Smooth muscle cell (in vitro differentiated cells): ENCODE results near the gene SDE2. TPM values are rescaled to one million over a fixed set of nuclear protein-coding genes. Genes with fewer than 3 reads are reported as not detected.

Source experiments
- DNase-seq: peaks from one replicate; lab custom pipeline; 2025; ENCODE audit not compliant: unreplicated experiment; lab: John Stamatoyannopoulos, UW
- H2AFZ ChIP-seq: fragments of 200-600 bp; sonication (generic); 2 replicates; pipeline ENCODE4 v1.6.0; 2016; ENCODE audit warnings: antibody characterized with exemption, low read depth, mild to moderate bottlenecking
- H3F3A ChIP-seq: fragments of 200-600 bp; sonication (generic); 2 replicates; pipeline ENCODE4 v1.6.0; 2017; ENCODE audit warnings: antibody characterized with exemption, low read depth
- H3K27ac ChIP-seq: fragments of 200-600 bp; sonication (generic); 2 replicates; pipeline ENCODE4 v1.5.1; 2016; ENCODE audit warnings: low read depth, mild to moderate bottlenecking
- H3K27me3 ChIP-seq: fragments of 200-600 bp; sonication (generic); 2 replicates; pipeline ENCODE4 v1.6.1; 2016; ENCODE audit warnings: low read depth, mild to moderate bottlenecking
- H3K36me3 ChIP-seq: fragments of 200-600 bp; sonication (generic); 2 replicates; pipeline ENCODE4 v1.5.1; 2016; ENCODE audit warnings: low read depth
- H3K4me1 ChIP-seq: fragments of 200-600 bp; sonication (generic); 2 replicates; pipeline ENCODE4 v1.5.1; 2016; ENCODE audit warnings: low read depth
- H3K4me2 ChIP-seq: fragments of 200-600 bp; sonication (generic); 2 replicates; pipeline ENCODE4 v1.6.0; 2016; ENCODE audit warnings: mild to moderate bottlenecking
- H3K4me3 ChIP-seq: fragments of 200-600 bp; sonication (generic); 2 replicates; pipeline ENCODE4 v1.5.1; 2016; ENCODE audit warnings: mild to moderate bottlenecking
- H3K79me2 ChIP-seq: fragments of 200-600 bp; sonication (generic); 2 replicates; pipeline ENCODE4 v1.6.0; 2016; ENCODE audit warnings: low read depth, mild to moderate bottlenecking
- H3K9ac ChIP-seq: fragments of 200-600 bp; sonication (generic); 2 replicates; pipeline ENCODE4 v1.6.0; 2016; ENCODE audit warnings: low read depth
- H3K9me3 ChIP-seq: fragments of 200-600 bp; sonication (generic); replicated peaks from 2 replicates; pipeline ENCODE4 v1.5.1; 2016; ENCODE audit warnings: low read depth
- H4K20me1 ChIP-seq: fragments of 200-600 bp; sonication (generic); 2 replicates; pipeline ENCODE4 v1.6.0; 2016; ENCODE audit warnings: low read depth
- WGBS: methylation state at CpG from one replicate; pipeline ENCODE4 v1.1.7; 2016; ENCODE audit warnings: low lambda C conversion rate; 5-methylcytosine and 5-hydroxymethylcytosine counted together
- polyA plus RNA-seq: library from polyadenylated mRNA; unstranded; fragments of >200 nt; fragmentation: Nextera tagmentation; extraction: Ambion mirVana; gene quantifications from 2 replicates; pipeline ENCODE4 v1.2.1, GENCODE V29; 2016
- total RNA-seq: library from RNA; depleted of rRNA; stranded (reverse); fragments of >200 nt; gene quantifications from 2 replicates; pipeline ENCODE4 v1.2.3, GENCODE V29; 2014
- TF ChIP-seq, protein P1 (sequence below): fragments of 200-600 bp; sonication (generic); IDR thresholded peaks from 2 replicates; pipeline ENCODE4 v1.5.1; 2017; ENCODE audit warnings: borderline replicate concordance, mild to moderate bottlenecking, antibody characterized with exemption; ENCODE audit not compliant: insufficient read depth, poor library complexity, severe bottlenecking

Gene SDE2
- total RNA-seq (30.5 and 33.3 TPM in 2 replicates), polyA plus RNA-seq (15.1 and 20.2 TPM in 2 replicates)

GRCh38 chr1:225999227-225999911 is at the start of gene SDE2:
SDE2 (minus strand) TSS chr1:225999343; CDS start chr1:225999312, 31 bp downstream.
- peak within 1 kb of the TSS; percentile 53 for H2AFZ ChIP-seq
- H3K4me1 ChIP-seq: peaks cover 34% of the 10 kb centered on the region
- WGBS: 6% methylated on average over 34 of the region's 53 CpGs
- peaks cover 4% of the 10 kb centered on the region for H3K36me3 ChIP-seq
- peaks cover 47% of the 10 kb centered on the region for H3K79me2 ChIP-seq
- peak within 1 kb of the TSS; percentile 97 for H3K9ac ChIP-seq
- peaks cover 19% of the 10 kb centered on the region for H4K20me1 ChIP-seq
- H3K27ac ChIP-seq: peak within 1 kb of the TSS; percentile 90
- peak within 1 kb of the TSS; percentile 89 for H3K4me3 ChIP-seq
- peak within 1 kb of the TSS; percentile 94 for H3K4me2 ChIP-seq
- TF ChIP-seq, protein P1, sequence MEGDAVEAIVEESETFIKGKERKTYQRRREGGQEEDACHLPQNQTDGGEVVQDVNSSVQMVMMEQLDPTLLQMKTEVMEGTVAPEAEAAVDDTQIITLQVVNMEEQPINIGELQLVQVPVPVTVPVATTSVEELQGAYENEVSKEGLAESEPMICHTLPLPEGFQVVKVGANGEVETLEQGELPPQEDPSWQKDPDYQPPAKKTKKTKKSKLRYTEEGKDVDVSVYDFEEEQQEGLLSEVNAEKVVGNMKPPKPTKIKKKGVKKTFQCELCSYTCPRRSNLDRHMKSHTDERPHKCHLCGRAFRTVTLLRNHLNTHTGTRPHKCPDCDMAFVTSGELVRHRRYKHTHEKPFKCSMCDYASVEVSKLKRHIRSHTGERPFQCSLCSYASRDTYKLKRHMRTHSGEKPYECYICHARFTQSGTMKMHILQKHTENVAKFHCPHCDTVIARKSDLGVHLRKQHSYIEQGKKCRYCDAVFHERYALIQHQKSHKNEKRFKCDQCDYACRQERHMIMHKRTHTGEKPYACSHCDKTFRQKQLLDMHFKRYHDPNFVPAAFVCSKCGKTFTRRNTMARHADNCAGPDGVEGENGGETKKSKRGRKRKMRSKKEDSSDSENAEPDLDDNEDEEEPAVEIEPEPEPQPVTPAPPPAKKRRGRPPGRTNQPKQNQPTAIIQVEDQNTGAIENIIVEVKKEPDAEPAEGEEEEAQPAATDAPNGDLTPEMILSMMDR: no peak
- H3K9me3 ChIP-seq: no peaks in the 10 kb centered on the region
- DNase-seq: peak; percentile 98
- no peaks in the 10 kb centered on the region for H3K27me3 ChIP-seq
- H3F3A ChIP-seq: peaks cover 3% of the 10 kb centered on the region

DNA sequence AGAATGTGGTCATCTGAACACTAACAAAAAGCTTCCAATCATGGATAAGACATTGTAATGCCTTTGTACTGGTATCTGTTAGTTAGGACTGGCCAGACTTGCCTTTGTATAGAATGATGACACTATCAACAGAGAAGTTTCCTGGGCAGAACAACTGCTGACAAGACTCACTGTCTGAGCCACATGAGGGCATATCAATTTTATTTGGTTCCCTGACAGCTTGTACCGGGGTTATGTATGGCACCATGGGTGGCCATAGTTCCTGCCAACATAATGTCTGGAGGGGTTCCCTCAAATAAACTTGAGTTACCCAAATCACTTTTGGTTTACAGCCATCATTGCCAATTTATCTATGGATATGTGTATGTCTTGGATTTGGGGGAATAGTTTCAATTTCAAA is 49.7 kb upstream of the SDE2 start:
- Histone ChIP-seq H3K4me2 (no peak overlapping the region), H4K20me1 (no peaks in the 10 kb centered on the region), H3K4me3 (no peak overlapping the region), H2AFZ (no peak overlapping the region), H3K27ac (no peak overlapping the region), H3K79me2 (no peaks in the 10 kb centered on the region), H3K9me3 (no peaks in the 10 kb centered on the region), H3K36me3 (no peaks in the 10 kb centered on the region), H3K27me3 (no peaks in the 10 kb centered on the region), H3F3A (no peaks in the 10 kb centered on the region), H3K9ac (no peak overlapping the region), H3K4me1 (no peaks in the 10 kb centered on the region)
- WGBS: 95% methylated on average over 1 of the region's 1 CpG
- DNase-seq: no peak
- TF ChIP-seq, protein P1: no peak

DNA sequence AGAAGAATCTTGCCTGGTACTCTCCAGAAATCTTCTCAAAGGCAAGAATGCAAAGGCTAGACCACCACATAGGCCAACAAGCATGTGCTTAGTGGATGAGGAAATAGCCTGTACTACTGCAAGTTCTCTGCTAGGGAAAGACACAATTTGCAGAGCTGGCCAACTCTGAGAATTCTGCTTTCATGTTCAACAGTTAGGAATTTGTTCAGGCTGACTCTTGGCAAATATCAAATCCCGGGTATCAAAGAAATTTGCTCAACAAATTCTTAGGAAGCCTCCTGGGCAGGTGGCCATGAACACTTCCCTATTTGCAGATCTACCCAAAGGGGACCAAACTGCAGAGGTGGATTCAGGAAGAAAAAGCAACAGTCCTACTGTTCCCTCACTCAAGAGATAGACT is 48.4 kb upstream of the SDE2 start:
- WGBS: 94% methylated on average over 1 of the region's 1 CpG
- DNase-seq: no peak
- no peak overlapping the region for H3K9ac ChIP-seq

More for the DNA sequence above, 48.4 kb upstream of the SDE2 start:
- H3K4me1 ChIP-seq: no peaks in the 10 kb centered on the region
- no peaks in the 10 kb centered on the region for H3K9me3 ChIP-seq
- H3K4me2 ChIP-seq: no peak overlapping the region
- H3K27ac ChIP-seq: no peak overlapping the region
- H3F3A ChIP-seq: no peaks in the 10 kb centered on the region
- H3K36me3 ChIP-seq: no peaks in the 10 kb centered on the region
- H3K4me3 ChIP-seq: no peak overlapping the region
- TF ChIP-seq, protein P1: no peak
- H3K79me2 ChIP-seq: no peaks in the 10 kb centered on the region
- no peaks in the 10 kb centered on the region for H3K27me3 ChIP-seq
- no peak overlapping the region for H2AFZ ChIP-seq
- no peaks in the 10 kb centered on the region for H4K20me1 ChIP-seq
